Measurements from ENCODE around the gene MYPN.

MYPN gene

DNA sequence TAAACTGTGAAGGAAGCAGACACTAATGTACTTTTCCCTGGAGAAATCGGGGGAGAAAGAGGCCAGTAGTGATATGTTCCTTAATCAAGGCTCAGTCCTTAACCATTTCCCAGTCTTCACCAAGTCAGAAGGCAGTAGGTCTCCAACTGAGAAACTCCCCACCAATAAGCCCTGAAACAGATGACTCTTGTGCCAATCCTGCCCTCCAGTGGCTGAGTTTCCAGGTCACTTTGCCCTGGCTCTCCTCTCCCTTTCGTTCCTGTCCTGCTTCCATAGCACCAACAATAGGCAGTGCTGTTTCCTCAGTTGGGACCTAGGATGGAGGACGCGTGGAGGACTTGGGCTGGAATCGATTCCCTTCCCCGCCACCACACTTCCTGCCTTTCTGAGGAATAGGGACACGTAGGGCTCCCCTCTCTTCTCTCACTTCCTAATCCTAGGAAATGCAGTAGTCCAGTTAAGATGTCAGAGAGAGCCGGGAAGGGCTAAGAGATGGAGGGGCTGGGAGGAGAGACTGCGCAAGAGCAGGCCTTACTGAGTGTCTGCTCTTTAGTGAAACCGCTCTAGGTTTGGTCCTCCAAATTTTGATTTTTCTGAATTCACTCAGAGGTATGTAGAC, 99.2 kb downstream of the MYPN start:
- TF ChIP-seq, protein P1, sequence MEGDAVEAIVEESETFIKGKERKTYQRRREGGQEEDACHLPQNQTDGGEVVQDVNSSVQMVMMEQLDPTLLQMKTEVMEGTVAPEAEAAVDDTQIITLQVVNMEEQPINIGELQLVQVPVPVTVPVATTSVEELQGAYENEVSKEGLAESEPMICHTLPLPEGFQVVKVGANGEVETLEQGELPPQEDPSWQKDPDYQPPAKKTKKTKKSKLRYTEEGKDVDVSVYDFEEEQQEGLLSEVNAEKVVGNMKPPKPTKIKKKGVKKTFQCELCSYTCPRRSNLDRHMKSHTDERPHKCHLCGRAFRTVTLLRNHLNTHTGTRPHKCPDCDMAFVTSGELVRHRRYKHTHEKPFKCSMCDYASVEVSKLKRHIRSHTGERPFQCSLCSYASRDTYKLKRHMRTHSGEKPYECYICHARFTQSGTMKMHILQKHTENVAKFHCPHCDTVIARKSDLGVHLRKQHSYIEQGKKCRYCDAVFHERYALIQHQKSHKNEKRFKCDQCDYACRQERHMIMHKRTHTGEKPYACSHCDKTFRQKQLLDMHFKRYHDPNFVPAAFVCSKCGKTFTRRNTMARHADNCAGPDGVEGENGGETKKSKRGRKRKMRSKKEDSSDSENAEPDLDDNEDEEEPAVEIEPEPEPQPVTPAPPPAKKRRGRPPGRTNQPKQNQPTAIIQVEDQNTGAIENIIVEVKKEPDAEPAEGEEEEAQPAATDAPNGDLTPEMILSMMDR (IDR thresholded peaks at IDR 0.05), result peak; percentile 79
- TF ChIP-seq ZFX (IDR thresholded peaks at IDR 0.05; ENCODE audit: borderline replicate concordance), result no peak
- no peak overlapping the region for H3K27ac ChIP-seq

DNA sequence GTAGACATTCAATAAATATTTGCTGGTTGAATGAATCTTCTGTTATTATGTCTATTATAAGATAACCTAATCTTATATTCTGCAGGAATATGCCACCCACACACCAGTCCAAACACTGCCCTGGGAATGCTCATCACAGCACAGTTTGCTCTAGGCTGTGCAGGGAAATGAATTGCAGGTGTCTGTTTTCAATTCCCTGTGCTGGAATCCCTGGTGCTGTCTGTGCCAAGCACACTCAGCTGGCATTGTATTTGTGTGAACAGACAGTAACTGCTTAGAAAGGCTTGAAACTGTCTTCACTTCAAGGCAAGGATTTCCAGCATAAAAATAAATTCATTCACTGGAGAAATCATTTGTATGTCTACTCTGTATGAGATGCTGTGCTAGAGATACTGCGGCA, 102.4 kb downstream of the MYPN start:
- TF ChIP-seq, protein P1 (IDR thresholded peaks at IDR 0.05), result no peak
- TF ChIP-seq ZFX (IDR thresholded peaks at IDR 0.05; ENCODE audit: borderline replicate concordance), result no peak
- H3K27ac ChIP-seq, result no peak overlapping the region

DNA sequence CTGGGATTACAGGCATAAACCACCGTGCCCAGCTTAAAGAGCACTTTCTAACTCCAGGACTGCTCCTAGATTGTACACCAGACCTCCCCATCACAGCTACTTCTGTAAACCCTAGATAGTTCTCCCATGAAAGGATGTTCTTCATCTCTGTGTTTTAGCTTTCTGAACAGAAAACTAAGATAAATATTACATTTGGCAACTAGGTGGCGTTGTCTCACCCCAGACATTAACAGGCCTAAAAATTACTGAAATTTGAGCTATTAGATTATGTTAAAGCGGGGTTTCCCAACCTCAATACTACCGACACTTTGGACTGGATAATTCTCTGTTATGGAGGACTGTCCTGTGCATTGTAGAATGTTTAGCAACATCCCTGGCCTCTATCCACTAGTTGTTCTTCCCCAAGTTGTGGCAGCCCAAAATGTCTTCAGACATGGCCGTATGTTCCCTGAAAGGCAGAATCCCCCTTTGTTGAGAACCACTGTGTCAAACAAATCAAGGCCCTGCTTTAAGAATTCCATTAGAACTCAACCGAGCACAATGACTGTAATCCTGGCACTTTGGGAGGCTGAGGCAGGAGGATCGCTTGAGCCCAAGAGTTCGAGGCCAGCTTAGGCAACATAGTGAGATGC, 103.5 kb downstream of the MYPN start:
- no peak overlapping the region for H3K27ac ChIP-seq
- TF ChIP-seq, protein P1 (IDR thresholded peaks at IDR 0.05), result peak; percentile 85
- TF ChIP-seq ZFX (IDR thresholded peaks at IDR 0.05; ENCODE audit: borderline replicate concordance), result no peak

DNA sequence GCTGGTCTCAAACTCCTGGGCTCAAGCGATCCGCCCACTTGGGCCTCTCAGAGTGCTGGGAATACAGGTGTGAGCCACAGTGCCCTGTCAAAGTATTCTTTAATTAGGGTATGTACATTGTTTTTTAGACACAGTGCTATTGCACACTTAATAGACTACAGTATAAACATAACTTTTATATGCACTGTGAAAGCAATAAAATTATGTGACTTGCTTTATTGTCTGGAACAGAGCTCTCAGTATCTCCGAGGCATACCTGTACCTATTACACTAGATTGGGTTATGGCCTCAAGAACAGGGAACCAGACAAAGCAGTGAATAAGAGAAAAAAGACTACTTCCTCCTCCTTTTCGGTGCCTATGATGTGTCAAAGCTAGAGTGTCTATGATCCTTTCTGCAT, 109.5 kb downstream of the MYPN start:
- H3K27ac ChIP-seq, result peak overlapping the region; percentile 40
- TF ChIP-seq, protein P1 (IDR thresholded peaks at IDR 0.05), result no peak
- TF ChIP-seq ZFX (IDR thresholded peaks at IDR 0.05; ENCODE audit: borderline replicate concordance), result no peak

DNA sequence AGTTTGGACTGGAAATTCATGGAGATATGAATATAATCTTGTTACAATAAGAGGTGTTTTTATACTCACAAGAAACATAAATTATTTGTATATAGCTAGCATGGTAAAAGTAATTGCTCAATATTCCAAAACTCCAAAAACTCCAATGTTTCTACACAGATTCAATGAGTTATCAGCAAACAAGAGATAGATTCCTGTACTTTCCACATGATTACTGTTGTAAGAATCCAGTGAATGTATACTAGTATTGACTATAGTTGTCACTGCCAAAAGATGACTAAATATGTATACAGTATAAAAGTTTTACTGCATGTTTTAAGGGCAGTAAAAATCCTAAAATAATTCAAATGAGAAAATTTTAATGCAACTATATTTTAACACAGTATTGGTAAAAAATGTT, 111.9 kb downstream of the MYPN start:
- no peak overlapping the region for H3K27ac ChIP-seq
- TF ChIP-seq ZFX (IDR thresholded peaks at IDR 0.05; ENCODE audit: borderline replicate concordance), result no peak
- TF ChIP-seq, protein P1 (IDR thresholded peaks at IDR 0.05), result no peak

DNA sequence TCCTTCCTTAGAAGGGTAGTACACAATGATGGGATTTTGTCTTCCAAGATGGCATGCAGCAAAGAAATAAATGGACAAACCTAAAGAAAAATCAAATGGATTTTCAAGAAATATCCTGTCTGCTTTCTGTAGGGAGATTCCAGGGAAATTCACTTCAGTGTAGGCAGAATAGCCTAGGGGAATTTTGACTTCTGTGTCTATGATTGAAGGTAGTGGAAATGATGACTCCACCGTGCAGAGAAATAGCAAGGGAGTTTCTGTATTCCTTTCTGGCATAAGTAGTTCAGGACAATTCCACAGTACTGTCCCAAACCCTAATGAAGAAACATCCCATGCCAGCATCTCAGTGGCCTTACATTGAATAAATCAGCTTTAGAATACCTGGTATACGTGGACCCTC, 113.1 kb downstream of the MYPN start:
- no peak overlapping the region for H3K27ac ChIP-seq
- TF ChIP-seq, protein P1 (IDR thresholded peaks at IDR 0.05), result no peak
- no peak for TF ChIP-seq ZFX (IDR thresholded peaks at IDR 0.05; ENCODE audit: borderline replicate concordance)

DNA sequence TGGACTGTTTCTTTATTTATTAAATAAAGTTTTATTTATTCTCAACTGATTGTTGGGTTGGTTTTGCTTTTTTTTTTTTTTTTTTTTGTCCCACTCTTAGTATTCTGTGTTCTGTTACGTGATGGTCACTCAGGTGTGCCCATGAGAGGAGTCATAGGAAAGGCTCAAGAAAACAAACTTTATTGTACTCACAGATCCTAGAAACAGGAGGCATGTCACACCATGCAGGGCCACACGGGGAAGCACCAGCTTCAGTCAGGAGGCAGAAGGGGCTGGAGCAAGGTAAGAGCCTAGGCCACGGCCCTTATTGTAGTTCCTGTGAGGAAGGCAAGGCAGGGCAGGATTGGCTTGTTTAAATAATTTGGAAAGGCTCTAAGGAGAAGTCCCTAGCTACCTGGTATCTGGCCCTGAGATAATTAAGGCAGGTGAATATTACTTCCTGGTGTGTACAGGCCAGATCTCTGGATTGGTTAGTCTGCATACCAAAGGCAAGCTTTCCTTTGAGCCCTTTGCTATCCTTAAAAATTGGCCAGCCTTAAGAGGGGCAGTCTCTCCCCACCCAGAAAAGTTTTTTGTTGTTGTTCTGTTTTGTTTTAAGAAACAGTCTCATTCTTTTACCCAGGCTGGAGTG, 114.4 kb downstream of the MYPN start:
- no peak for TF ChIP-seq ZFX (IDR thresholded peaks at IDR 0.05; ENCODE audit: borderline replicate concordance)
- TF ChIP-seq, protein P1 (IDR thresholded peaks at IDR 0.05), result peak; percentile 13; the same call in 1 of the 2 replicates

More for the DNA sequence above, 114.4 kb downstream of the MYPN start:
- H3K27ac ChIP-seq, result no peak overlapping the region

All from 22Rv1 (cell line).